Stimulated activated CD4-positive, alpha-beta T cell treated with anti-CD3 and anti-CD28 coated beads, Interleukin-2, amount 100 ng/mL, for 48 hours (primary cell): ENCODE data around the gene KRTAP11-1.

Experiments used
- DNase-seq, 2 donors: peaks; one replicate each; pipeline ENCODE4 v3.0.0-alpha.2; 2020

Gene KRTAP11-1

GRCh38 chr21:30881480-30881879 lies at the start of gene KRTAP11-1:
Gene KRTAP11-1 (minus strand): TSS chr21:30881580. CDS start chr21:30881524, 56 bp downstream.
- DNase-seq, result no peak

GRCh38 chr21:30924146-30924700 lies 42.8 kb upstream of the KRTAP11-1 start:
- no peak for DNase-seq

- DNase-seq, result no peak
Measured at GRCh38 chr21:30921129-30921528, 39.7 kb upstream of the KRTAP11-1 start.

GRCh38 chr21:30917557-30917956 lies 36.2 kb upstream of the KRTAP11-1 start:
- no peak for DNase-seq

GRCh38 chr21:30900881-30901280 lies 19.5 kb upstream of the KRTAP11-1 start:
- DNase-seq, result no peak

GRCh38 chr21:30882866-30883597 lies 1.7 kb upstream of the KRTAP11-1 start:
- no peak for DNase-seq

GRCh38 chr21:30880914-30881313 lies 466 bp downstream of the KRTAP11-1 start:
- no peak for DNase-seq

- DNase-seq, result no peak
Measured at GRCh38 chr21:30874526-30874925, 6.9 kb downstream of the KRTAP11-1 start.

- no peak for DNase-seq
Measured at GRCh38 chr21:30847627-30848500, 33.5 kb downstream of the KRTAP11-1 start.

- no peak for DNase-seq
Measured at GRCh38 chr21:30842990-30843389, 38.4 kb downstream of the KRTAP11-1 start.

GRCh38 chr21:30839304-30839703 lies 42.1 kb downstream of the KRTAP11-1 start:
- DNase-seq, result peak; percentile 19 to 26

GRCh38 chr21:30838536-30838935 lies 42.8 kb downstream of the KRTAP11-1 start:
- DNase-seq, result no peak

GRCh38 chr21:30831194-30831765 lies 50.1 kb downstream of the KRTAP11-1 start:
- DNase-seq, result peak; percentile 36 to 47
